Neuronal stem cell (in vitro differentiated cells): Measurements from ENCODE around the gene ZBED1.

Experiments
- DNase-seq: peaks from one replicate; pipeline ENCODE4 v3.0.0-alpha.2; 2013; ENCODE audit warnings: low spot score
- H2AFZ ChIP-seq: one replicate; pipeline ENCODE4 v1.6.1; 2013; ENCODE audit warnings: mild to moderate bottlenecking, low read length, inconsistent platforms
- H2AK5ac ChIP-seq: 2 replicates; pipeline ENCODE4 v1.6.1; 2013; ENCODE audit warnings: low read depth, mild to moderate bottlenecking, inconsistent platforms, low read length, moderate library complexity, mixed read lengths
- H2BK120ac ChIP-seq: 2 replicates; pipeline ENCODE4 v1.6.1; 2013; ENCODE audit warnings: low read depth, mild to moderate bottlenecking, inconsistent platforms, low read length, moderate library complexity, mixed read lengths
- H2BK12ac ChIP-seq: one replicate; pipeline ENCODE4 v1.6.1; 2013; ENCODE audit warnings: low read length, inconsistent platforms
- H2BK15ac ChIP-seq: 2 replicates; pipeline ENCODE4 v1.6.1; 2013; ENCODE audit warnings: mild to moderate bottlenecking, low read length, inconsistent platforms, mixed read lengths
- H2BK5ac ChIP-seq: one replicate; pipeline ENCODE4 v1.6.1; 2013; ENCODE audit warnings: inconsistent platforms, mild to moderate bottlenecking, low read length, moderate library complexity
- H3K14ac ChIP-seq: one replicate; pipeline ENCODE4 v1.6.1; 2013; ENCODE audit warnings: low read length, inconsistent platforms
- H3K18ac ChIP-seq: 2 replicates; pipeline ENCODE4 v1.6.1; 2013; ENCODE audit warnings: low read length, inconsistent platforms
- H3K23ac ChIP-seq: 2 replicates; pipeline ENCODE4 v1.6.1; 2013; ENCODE audit warnings: low read depth, mild to moderate bottlenecking, mixed read lengths, low read length, inconsistent platforms; ENCODE audit not compliant: poor library complexity
- H3K27ac ChIP-seq: replicated peaks from 3 replicates; pipeline ENCODE4 v1.5.1; 2013; ENCODE audit warnings: low read length, inconsistent platforms
- H3K27me3 ChIP-seq, 3 experiments: 2 replicates each; pipeline ENCODE4 v1.6.1; 2013; ENCODE audit warnings: low read length in 3 of 3, mild to moderate bottlenecking in 2 of 3, inconsistent platforms in 1 of 3, low read depth in 1 of 3, mixed read lengths in 1 of 3, moderate library complexity in 1 of 3; ENCODE audit not compliant: control insufficient read depth in 3 of 3, insufficient read depth in 3 of 3
- H3K36me3 ChIP-seq, 2 donors: replicated peaks in 1 of 2; 2 replicates each; pipeline ENCODE4 v1.6.1; 2013; ENCODE audit warnings: low read length in 2 of 2; ENCODE audit not compliant: control insufficient read depth in 2 of 2, insufficient read depth in 2 of 2
- H3K4ac ChIP-seq: 2 replicates; pipeline ENCODE4 v1.6.1; 2013; ENCODE audit warnings: inconsistent platforms, mild to moderate bottlenecking, low read length, moderate library complexity
- H3K4me1 ChIP-seq, 2 donors: 1 replicate in 1 of 2; 2 replicates in 1 of 2; pipeline ENCODE4 v1.6.1; 2013; ENCODE audit warnings: low read length in 2 of 2, low read depth in 1 of 2; ENCODE audit not compliant: control insufficient read depth in 2 of 2, insufficient read depth in 1 of 2
- H3K4me2 ChIP-seq: one replicate; pipeline ENCODE4 v1.6.1; 2013; ENCODE audit warnings: mild to moderate bottlenecking, low read length, inconsistent platforms; ENCODE audit not compliant: insufficient read depth, poor library complexity, severe bottlenecking
- H3K4me3 ChIP-seq, 2 donors: 2 replicates each; pipeline ENCODE4 v1.5.1; 2013; ENCODE audit warnings: low read length in 2 of 2, mild to moderate bottlenecking in 2 of 2, inconsistent platforms in 1 of 2, moderate library complexity in 1 of 2
- H3K79me1 ChIP-seq: one replicate; pipeline ENCODE4 v1.6.1; 2013; ENCODE audit warnings: low read depth, mild to moderate bottlenecking, inconsistent platforms, low read length, moderate library complexity
- H3K9ac ChIP-seq: one replicate; pipeline ENCODE4 v1.6.1; 2013; ENCODE audit warnings: mild to moderate bottlenecking, low read depth, low read length, inconsistent platforms; ENCODE audit not compliant: poor library complexity
- H3K9me3 ChIP-seq, 2 donors: replicated peaks in 1 of 2; 2 replicates each; pipeline versions ENCODE3 to v1.6.1; 2013; ENCODE audit warnings: low read length in 2 of 2, mild to moderate bottlenecking in 2 of 2, inconsistent platforms in 1 of 2, low read depth in 1 of 2, mixed read lengths in 1 of 2, moderate library complexity in 1 of 2; ENCODE audit not compliant: control insufficient read depth in 2 of 2, insufficient read depth in 1 of 2
- H4K8ac ChIP-seq: one replicate; pipeline ENCODE4 v1.6.1; 2013; ENCODE audit warnings: low read depth, mild to moderate bottlenecking, inconsistent platforms, low read length, moderate library complexity
- H4K91ac ChIP-seq: one replicate; pipeline ENCODE4 v1.6.1; 2013; ENCODE audit warnings: low read length, low read depth, mild to moderate bottlenecking, inconsistent platforms; ENCODE audit not compliant: poor library complexity
- WGBS, 2 donors: extraction: QIAGEN DNeasy Blood & Tissue Kit; methylation state at CpG; one replicate each; pipeline ENCODE4 v1.1.7; 2013; ENCODE audit warnings: missing lambda C conversion rate in 2 of 2, mixed read lengths in 1 of 2; ENCODE audit not compliant: insufficient read length in 2 of 2, insufficient replicate concordance in 1 of 2; ENCODE audit errors: extremely low coverage in 2 of 2; 5-methylcytosine and 5-hydroxymethylcytosine counted together

ZBED1 gene

DNA sequence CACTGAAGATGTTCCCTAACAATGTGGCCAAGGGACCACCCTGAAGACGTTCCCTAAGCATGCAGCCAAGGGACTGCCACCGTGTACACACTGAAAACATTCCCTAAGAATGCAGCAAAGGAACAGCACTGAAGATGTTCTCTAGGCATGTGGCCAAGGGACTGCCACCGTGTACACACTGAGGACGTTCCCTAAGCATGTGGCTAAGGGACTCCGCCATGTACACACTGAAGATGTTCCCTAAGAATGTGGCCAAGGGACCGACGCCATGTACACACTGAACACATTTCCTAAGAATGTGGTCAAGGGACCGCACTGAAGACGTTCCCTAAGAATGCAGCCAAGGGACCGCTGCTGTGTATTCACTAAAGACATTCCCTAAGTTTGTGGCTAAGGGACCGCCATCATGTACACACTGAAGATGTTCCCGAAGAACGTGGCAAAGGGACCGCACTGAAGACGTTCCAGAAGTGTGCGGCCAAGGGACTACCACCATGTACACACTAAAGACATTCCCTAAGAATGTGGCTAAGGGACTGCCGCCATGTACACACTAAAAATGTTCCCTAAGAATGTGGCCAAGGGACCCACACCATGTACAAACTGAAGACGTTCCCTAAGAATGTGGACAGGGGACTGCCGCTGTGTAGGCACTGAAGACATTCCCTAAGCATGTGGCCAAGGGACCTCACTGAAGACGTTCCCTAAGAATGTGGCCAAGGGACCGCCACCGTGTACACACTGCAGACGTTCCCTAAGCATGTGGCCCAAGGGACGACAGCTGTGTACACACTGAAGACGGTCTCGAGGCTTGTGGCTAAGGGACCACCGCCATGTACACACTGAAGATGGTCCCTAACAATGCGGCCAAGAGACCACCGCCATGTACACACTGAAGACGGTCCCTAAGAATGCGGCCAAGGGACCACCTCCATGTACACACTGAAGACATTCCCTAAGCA is 54.8 kb downstream of the ZBED1 start:
- Histone ChIP-seq H3K4me1 (peaks cover 0 to 13% of the 10 kb centered on the region in 2 donors), H3K27me3 (no peaks in the 10 kb centered on the region), H4K8ac (no peak overlapping the region), H3K4ac (no peak overlapping the region), H2AFZ (no peak overlapping the region), H4K91ac (no peak overlapping the region), H2BK15ac (no peak overlapping the region), H3K23ac (no peak overlapping the region), H3K9ac (no peak overlapping the region), H3K79me1 (peaks cover 6% of the 10 kb centered on the region), H3K18ac (peak overlapping the region; percentile 28), H2BK12ac (no peak overlapping the region), H2AK5ac (no peak overlapping the region), H3K14ac (peak overlapping the region; percentile 42), H2BK120ac (no peak overlapping the region), H3K27ac (no peak overlapping the region), H3K4me3 (no peak overlapping the region), H3K9me3 (peaks cover 15 to 21% of the 10 kb centered on the region in 2 donors), H3K4me2 (no peak overlapping the region), H2BK5ac (no peak overlapping the region), H3K36me3 (peaks cover 0 to 5% of the 10 kb centered on the region in 2 donors)
- no peak for DNase-seq
- WGBS, 2 donors = no CpG with 5 or more reads among the region's 31 CpGs

DNA sequence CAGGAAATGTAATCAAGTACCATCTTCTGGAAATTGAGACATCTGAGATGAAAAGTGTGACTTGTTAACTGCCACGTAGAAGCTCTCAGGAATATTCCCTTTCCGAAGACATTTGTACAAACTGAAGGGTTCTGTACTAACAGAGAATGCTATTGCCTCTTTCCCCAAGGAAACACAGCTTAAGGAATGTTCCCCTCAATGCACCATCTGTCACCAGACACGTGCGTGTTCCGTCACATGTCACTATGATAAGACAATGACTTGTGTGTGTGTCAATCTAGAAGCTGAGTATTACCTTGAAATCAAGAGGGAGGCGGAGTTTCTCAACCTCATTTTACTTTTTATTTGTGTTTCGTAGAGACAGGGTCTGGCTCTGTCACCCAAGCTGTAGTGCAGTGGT is 58.1 kb downstream of the ZBED1 start:
- no peak overlapping the region for H2BK12ac ChIP-seq
- no peak overlapping the region for H3K14ac ChIP-seq
- H3K9me3 ChIP-seq = peaks cover 21 to 39% of the 10 kb centered on the region in 2 donors
- H2BK120ac ChIP-seq = no peak overlapping the region
- no peak overlapping the region for H2AK5ac ChIP-seq
- peaks cover 6% of the 10 kb centered on the region for H3K79me1 ChIP-seq
- no peak overlapping the region for H4K91ac ChIP-seq
- no peak overlapping the region for H3K4me2 ChIP-seq
- H3K18ac ChIP-seq = no peak overlapping the region
- H3K23ac ChIP-seq = no peak overlapping the region
- H4K8ac ChIP-seq = no peak overlapping the region
- no peak for DNase-seq
- peaks cover 0 to 9% of the 10 kb centered on the region in 2 donors for H3K4me1 ChIP-seq
- no peak overlapping the region for H2AFZ ChIP-seq
- H3K4ac ChIP-seq = no peak overlapping the region
- H2BK15ac ChIP-seq = no peak overlapping the region
- H2BK5ac ChIP-seq = no peak overlapping the region
- no peak overlapping the region for H3K27ac ChIP-seq
- H3K4me3 ChIP-seq = no peak overlapping the region
- no CpG with 5 or more reads among the region's 7 CpGs for whole genome bisulfite sequencing, 2 donors
- H3K27me3 ChIP-seq = no peaks in the 10 kb centered on the region
- no peak overlapping the region for H3K9ac ChIP-seq
- peaks cover 5% of the 10 kb centered on the region in 2 donors for H3K36me3 ChIP-seq

DNA sequence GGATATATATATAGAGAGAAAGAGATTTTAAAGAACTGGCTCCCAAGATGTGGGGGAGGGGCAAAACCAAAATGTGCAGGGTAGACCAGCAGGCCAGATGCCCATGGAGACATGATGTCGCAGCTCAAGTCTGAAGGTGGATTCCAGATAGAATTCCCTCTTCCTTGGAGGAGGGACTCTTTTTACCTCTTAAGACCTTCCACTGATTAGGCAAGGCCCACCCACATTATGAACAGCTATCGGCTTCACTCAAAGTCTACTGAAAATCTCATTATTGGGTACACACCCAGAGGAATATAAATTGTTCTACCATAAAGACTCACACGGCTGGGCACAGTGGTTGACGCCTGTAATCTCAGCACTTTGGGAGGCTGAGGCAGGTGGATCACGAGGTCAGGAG is 59.3 kb downstream of the ZBED1 start:
- H3K79me1 ChIP-seq = peaks cover 6% of the 10 kb centered on the region
- H3K4me2 ChIP-seq = no peak overlapping the region
- no peak overlapping the region for H2AFZ ChIP-seq
- no peak overlapping the region for H3K14ac ChIP-seq
- H2BK120ac ChIP-seq = no peak overlapping the region
- H4K8ac ChIP-seq = no peak overlapping the region
- H3K36me3 ChIP-seq = peaks cover 0 to 5% of the 10 kb centered on the region in 2 donors
- no peaks in the 10 kb centered on the region for H3K27me3 ChIP-seq
- no peak overlapping the region for H3K4me3 ChIP-seq
- no peak overlapping the region for H2BK5ac ChIP-seq
- no CpG with 5 or more reads among the region's 5 CpGs for WGBS, 2 donors
- H2BK15ac ChIP-seq = no peak overlapping the region
- H3K27ac ChIP-seq = no peak overlapping the region
- no peak overlapping the region for H3K9ac ChIP-seq
- no peak for DNase-seq
- H3K23ac ChIP-seq = no peak overlapping the region
- H3K4ac ChIP-seq = no peak overlapping the region
- peaks cover 0 to 9% of the 10 kb centered on the region in 2 donors for H3K4me1 ChIP-seq
- H3K9me3 ChIP-seq = peaks cover 15 to 27% of the 10 kb centered on the region in 2 donors
- no peak overlapping the region for H2AK5ac ChIP-seq
- H4K91ac ChIP-seq = no peak overlapping the region
- H3K18ac ChIP-seq = no peak overlapping the region
- no peak overlapping the region for H2BK12ac ChIP-seq

DNA sequence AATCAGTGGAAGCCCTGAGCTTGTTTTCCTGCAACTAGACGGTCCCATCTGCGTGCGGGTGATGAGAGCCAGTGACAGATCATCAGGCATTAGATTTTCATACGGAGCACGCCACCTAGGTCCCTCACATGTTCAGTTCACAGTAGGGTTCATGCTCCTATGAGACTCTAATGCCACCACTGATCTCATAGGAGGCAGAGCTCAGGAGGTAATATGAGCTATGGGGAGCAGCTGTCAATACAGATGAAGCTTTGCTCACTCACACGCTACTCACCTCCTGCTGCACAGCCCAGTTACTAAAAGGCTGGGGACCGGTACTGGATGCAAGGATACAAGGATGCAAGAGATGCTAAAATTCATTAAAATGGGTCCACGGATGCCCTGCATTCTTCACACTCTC is 61.2 kb downstream of the ZBED1 start:
- Histone ChIP-seq H3K23ac (no peak overlapping the region), H3K4ac (no peak overlapping the region), H3K79me1 (peaks cover 2% of the 10 kb centered on the region), H3K9me3 (peaks cover 6 to 18% of the 10 kb centered on the region in 2 donors), H3K27me3 (no peaks in the 10 kb centered on the region), H2BK12ac (no peak overlapping the region), H3K4me1 (peaks cover 0 to 15% of the 10 kb centered on the region in 2 donors), H3K18ac (no peak overlapping the region), H3K36me3 (peaks cover 0 to 5% of the 10 kb centered on the region in 2 donors), H3K4me2 (no peak overlapping the region), H2BK120ac (no peak overlapping the region), H4K91ac (no peak overlapping the region), H3K27ac (no peak overlapping the region), H2BK5ac (no peak overlapping the region), H3K14ac (no peak overlapping the region), H3K9ac (no peak overlapping the region), H2AK5ac (no peak overlapping the region), H2BK15ac (no peak overlapping the region), H2AFZ (no peak overlapping the region), H3K4me3 (no peak overlapping the region), H4K8ac (no peak overlapping the region)
- DNase-seq = no peak
- WGBS, 2 donors = no CpG with 5 or more reads among the region's 8 CpGs
